GM23338 (cell line): ENCODE results near the gene SNAPC2. TPM values are rescaled to one million over a fixed set of nuclear protein-coding genes. Genes with fewer than 3 reads are reported as not detected.

Source experiments
- ATAC-seq: fragments of 200-7000 bp; cut with Tn5 transposase; 3 replicates; pipeline ENCODE4 v1.9.1; 2020
- DNase-seq: peaks from one replicate; pipeline ENCODE4 v3.0.0-alpha.2; 2015; ENCODE audit warnings: low spot score
- H2AFZ ChIP-seq: fragments of 200-600 bp; sonication (generic); 2 replicates; pipeline ENCODE4 v1.8.0; 2016; ENCODE audit warnings: antibody characterized with exemption, mild to moderate bottlenecking, moderate library complexity
- H3F3A ChIP-seq: fragments of 200-600 bp; sonication (generic); replicated peaks from 2 replicates; pipeline ENCODE4 v1.8.0; 2017; ENCODE audit warnings: antibody characterized with exemption, mixed run types, low read depth
- H3K27ac ChIP-seq: fragments of 200-600 bp; sonication (generic); 2 replicates; pipeline ENCODE4 v1.6.1; 2016; ENCODE audit warnings: low read depth
- H3K27me3 ChIP-seq: fragments of 200-600 bp; sonication (generic); 2 replicates; pipeline ENCODE4 v1.8.0; 2016; ENCODE audit warnings: mild to moderate bottlenecking, mixed run types, moderate library complexity; ENCODE audit not compliant: insufficient read depth
- H3K36me3 ChIP-seq: fragments of 200-600 bp; sonication (generic); 2 replicates; pipeline ENCODE4 v1.8.0; 2016; ENCODE audit warnings: mild to moderate bottlenecking; ENCODE audit not compliant: insufficient read depth
- H3K4me1 ChIP-seq: fragments of 200-600 bp; sonication (generic); 2 replicates; pipeline ENCODE4 v1.8.0; 2016; ENCODE audit warnings: mild to moderate bottlenecking, moderate library complexity; ENCODE audit not compliant: insufficient read depth
- H3K4me2 ChIP-seq: fragments of 200-600 bp; sonication (generic); 2 replicates; pipeline ENCODE4 v1.7.1; 2017; ENCODE audit warnings: mixed run types
- H3K4me3 ChIP-seq: fragments of 200-600 bp; sonication (generic); 2 replicates; pipeline ENCODE4 v1.6.1; 2016; ENCODE audit warnings: mixed run types
- H3K79me2 ChIP-seq: fragments of 200-600 bp; sonication (generic); replicated peaks from 2 replicates; pipeline ENCODE4 v1.8.0; 2017; ENCODE audit warnings: mild to moderate bottlenecking; ENCODE audit not compliant: insufficient read depth
- H3K9me2 ChIP-seq: fragments of 200-600 bp; sonication (generic); 2 replicates; pipeline ENCODE4 v1.8.0; 2017; ENCODE audit not compliant: insufficient read depth
- H4K20me1 ChIP-seq: fragments of 200-600 bp; sonication (generic); replicated peaks from 2 replicates; pipeline ENCODE4 v1.8.0; 2017; ENCODE audit warnings: mild to moderate bottlenecking; ENCODE audit not compliant: insufficient read depth
- H3K27ac Mint-ChIP-seq: 2 replicates; pipeline ENCODE4 v1.8.0; 2020; ENCODE audit warnings: inconsistent platforms, mild to moderate bottlenecking, moderate library complexity, mixed read lengths
- H3K27me3 Mint-ChIP-seq: 3 replicates; pipeline ENCODE4 v1.8.0; 2022; ENCODE audit warnings: low read depth, mild to moderate bottlenecking, moderate library complexity, mixed read lengths, inconsistent platforms; ENCODE audit not compliant: insufficient read depth, poor library complexity
- H3K36me3 Mint-ChIP-seq: 3 replicates; pipeline ENCODE4 v1.8.0; 2021; ENCODE audit warnings: low read depth, mild to moderate bottlenecking, inconsistent platforms, moderate library complexity, mixed read lengths
- H3K4me1 Mint-ChIP-seq: 3 replicates; pipeline ENCODE4 v1.8.0; 2020; ENCODE audit warnings: mild to moderate bottlenecking, inconsistent platforms, mixed read lengths
- H3K4me3 Mint-ChIP-seq: 3 replicates; pipeline ENCODE4 v1.8.0; 2021; ENCODE audit warnings: moderate library complexity, mild to moderate bottlenecking, inconsistent platforms, mixed read lengths
- H3K9me3 Mint-ChIP-seq: 3 replicates; pipeline ENCODE4 v1.8.0; 2020; ENCODE audit warnings: moderate library complexity, mild to moderate bottlenecking, inconsistent platforms, mixed read lengths
- ETS1 ChIP-seq: IDR thresholded peaks from 2 replicates; pipeline ENCODE4 v1.6.1; 2016; ENCODE audit warnings: antibody characterized with exemption
- JUNB ChIP-seq: IDR thresholded peaks from one replicate; pipeline ENCODE4 v1.6.1; 2016; ENCODE audit warnings: antibody characterized with exemption; ENCODE audit not compliant: unreplicated experiment
- POLR2AphosphoS5 ChIP-seq: IDR thresholded peaks from 2 replicates; pipeline ENCODE4 v1.6.1; 2016; ENCODE audit warnings: antibody characterized with exemption, low read depth
- ZNF462 ChIP-seq: fragments of 250-450 bp; sonication (Bioruptor Pico); IDR thresholded peaks from 2 replicates; pipeline ENCODE4 v1.5.0; 2020; ENCODE audit warnings: mild to moderate bottlenecking, moderate library complexity
- polyA plus RNA-seq: library from polyadenylated mRNA; unstranded; fragments of >200 nt; fragmentation: Nextera tagmentation; extraction: Ambion mirVana; gene quantifications from 2 replicates; pipeline ENCODE4 v1.2.1, GENCODE V29; 2016
- total RNA-seq: library from RNA; depleted of rRNA; stranded (reverse); fragments of >200 nt; shearing (Covaris generic); gene quantifications from 2 replicates; pipeline ENCODE4 v1.2.3, GENCODE V29; 2014

Gene SNAPC2
- total and polyA plus RNA-seq, 2 experiments from 2014 or later = 17.1 to 25.1 TPM

- TF ChIP-seq ZNF462 (CRISPR knock-in tag) = no peak
- TF ChIP-seq POLR2AphosphoS5 = no peak
- no peak for TF ChIP-seq JUNB
These were observed 32.6 kb upstream of the SNAPC2 start (continued) for GRCh38 chr19:7887408-7888144.

GRCh38 chr19:7888145-7888825 is 31.9 kb upstream of the SNAPC2 start, which contains the start of gene LRRC8E:
Gene LRRC8E (plus strand): TSS chr19:7888510. CDS start chr19:7895604, 7,094 bp downstream.
- TF ChIP-seq ETS1 = no peak
- TF ChIP-seq POLR2AphosphoS5 = peak; percentile 67
- no peak within 1 kb of the TSS for H3K27ac Mint-ChIP-seq
- H3K36me3 ChIP-seq = no peaks in the 10 kb centered on the region
- no peaks in the 10 kb centered on the region for H3K79me2 ChIP-seq
- no peaks in the 10 kb centered on the region for H3K9me3 Mint-ChIP-seq
- peaks cover 17% of the 10 kb centered on the region for H3K27me3 Mint-ChIP-seq
- H3K4me1 ChIP-seq = no peaks in the 10 kb centered on the region; the same call in 1 of the 2 replicates
- H2AFZ ChIP-seq = peak within 1 kb of the TSS; percentile 98
- no peaks in the 10 kb centered on the region for H3F3A ChIP-seq
- peak; percentile 92 for DNase-seq
- no peaks in the 10 kb centered on the region for H4K20me1 ChIP-seq
- peak within 1 kb of the TSS; percentile 66 for H3K4me3 Mint-ChIP-seq
- peak; percentile 98 for ATAC-seq
- H3K27me3 ChIP-seq = peaks cover 11% of the 10 kb centered on the region
- peaks cover 5% of the 10 kb centered on the region; the same call in 2 of the 3 replicates for H3K4me1 Mint-ChIP-seq
- peak within 1 kb of the TSS; percentile 78 for H3K4me3 ChIP-seq
- no peaks in the 10 kb centered on the region for H3K36me3 Mint-ChIP-seq
- peak within 1 kb of the TSS; percentile 89 for H3K4me2 ChIP-seq
- H3K27ac ChIP-seq = no peak within 1 kb of the TSS
- no peaks in the 10 kb centered on the region for H3K9me2 ChIP-seq
